ENCODE measurements around the gene TXNDC11. TPM values are rescaled to one million over a fixed set of nuclear protein-coding genes. Genes with fewer than 3 reads are reported as not detected.

The TXNDC11 gene
- polyA plus RNA-seq, 1 donor (not counting 4 experiments of a cell fraction or from before 2014, with no cell fraction given): 35.9 TPM

- peaks cover 17% of the 10 kb centered on the region for H3K4me1 ChIP-seq (ENCODE audit: control insufficient read depth, extremely low read depth, insufficient read depth, low read length)
- peak overlapping the region; percentile 75 for H2AFZ ChIP-seq (ENCODE audit: control insufficient read depth, low read length)
- H3K4me2 ChIP-seq (ENCODE audit: control insufficient read depth, extremely low read depth, insufficient read depth, low read depth, low read length): peak overlapping the region; percentile 24
- H3K4me3 ChIP-seq (ENCODE audit: control insufficient read depth in 2 of 3, extremely low read depth in 1 of 3, insufficient read depth in 2 of 3, low read depth in 1 of 3, low read length in 3 of 3): no peak overlapping the region
- peak overlapping the region; percentile 89 for H3K27ac ChIP-seq (ENCODE audit: control insufficient read depth, insufficient read depth, low read length)
- no peaks in the 10 kb centered on the region for H3K9me3 ChIP-seq (ENCODE audit: control insufficient read depth, low read depth, low read length)
- dilution Hi-C loops (cut with MboI; ENCODE audit: extremely low pct_ligation_motif_present, low sequenced_read_pairs): no loop called here
- H3K9me1 ChIP-seq (ENCODE audit: control insufficient read depth, extremely low read depth, insufficient read depth, low read length): no peaks in the 10 kb centered on the region
- no peaks in the 10 kb centered on the region for H3K27me3 ChIP-seq (ENCODE audit: control insufficient read depth, extremely low read depth, insufficient read depth, low read length)
- FAIRE-seq (no peak), DNase-seq (ENCODE audit: low read depth, low spot score) (no peak)
- peak overlapping the region; percentile 70 for H3K9ac ChIP-seq (ENCODE audit: control insufficient read depth, extremely low read depth, insufficient read depth, low read length)
- H3K36me3 ChIP-seq (ENCODE audit: control insufficient read depth in 2 of 2, extremely low read depth in 1 of 2, insufficient read depth in 2 of 2, low read length in 2 of 2): no peaks in the 10 kb centered on the region
- H3K79me2 ChIP-seq (ENCODE audit: control insufficient read depth, insufficient read depth, low read length): no peaks in the 10 kb centered on the region
- H4K20me1 ChIP-seq (ENCODE audit: control insufficient read depth, extremely low read depth, insufficient read depth, low read length): no peaks in the 10 kb centered on the region
- TF ChIP-seq, protein P1, sequence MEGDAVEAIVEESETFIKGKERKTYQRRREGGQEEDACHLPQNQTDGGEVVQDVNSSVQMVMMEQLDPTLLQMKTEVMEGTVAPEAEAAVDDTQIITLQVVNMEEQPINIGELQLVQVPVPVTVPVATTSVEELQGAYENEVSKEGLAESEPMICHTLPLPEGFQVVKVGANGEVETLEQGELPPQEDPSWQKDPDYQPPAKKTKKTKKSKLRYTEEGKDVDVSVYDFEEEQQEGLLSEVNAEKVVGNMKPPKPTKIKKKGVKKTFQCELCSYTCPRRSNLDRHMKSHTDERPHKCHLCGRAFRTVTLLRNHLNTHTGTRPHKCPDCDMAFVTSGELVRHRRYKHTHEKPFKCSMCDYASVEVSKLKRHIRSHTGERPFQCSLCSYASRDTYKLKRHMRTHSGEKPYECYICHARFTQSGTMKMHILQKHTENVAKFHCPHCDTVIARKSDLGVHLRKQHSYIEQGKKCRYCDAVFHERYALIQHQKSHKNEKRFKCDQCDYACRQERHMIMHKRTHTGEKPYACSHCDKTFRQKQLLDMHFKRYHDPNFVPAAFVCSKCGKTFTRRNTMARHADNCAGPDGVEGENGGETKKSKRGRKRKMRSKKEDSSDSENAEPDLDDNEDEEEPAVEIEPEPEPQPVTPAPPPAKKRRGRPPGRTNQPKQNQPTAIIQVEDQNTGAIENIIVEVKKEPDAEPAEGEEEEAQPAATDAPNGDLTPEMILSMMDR (optimal IDR thresholded peaks at IDR 0.05 in 1 of 3, IDR thresholded peaks at IDR 0.05 in 1 of 3, conservative IDR thresholded peaks at IDR 0.05 in 1 of 3; ENCODE audit: extremely low read depth in 1 of 3, insufficient read depth in 2 of 3, low read length in 3 of 3): peak; percentile 69 to 78 (median 70)
- no peak for TF ChIP-seq EZH2 (IDR thresholded peaks at IDR 0.05; ENCODE audit: low read length)
Observed at GRCh38 chr16:11640987-11641817, 101.5 kb downstream of the TXNDC11 start.

DNA sequence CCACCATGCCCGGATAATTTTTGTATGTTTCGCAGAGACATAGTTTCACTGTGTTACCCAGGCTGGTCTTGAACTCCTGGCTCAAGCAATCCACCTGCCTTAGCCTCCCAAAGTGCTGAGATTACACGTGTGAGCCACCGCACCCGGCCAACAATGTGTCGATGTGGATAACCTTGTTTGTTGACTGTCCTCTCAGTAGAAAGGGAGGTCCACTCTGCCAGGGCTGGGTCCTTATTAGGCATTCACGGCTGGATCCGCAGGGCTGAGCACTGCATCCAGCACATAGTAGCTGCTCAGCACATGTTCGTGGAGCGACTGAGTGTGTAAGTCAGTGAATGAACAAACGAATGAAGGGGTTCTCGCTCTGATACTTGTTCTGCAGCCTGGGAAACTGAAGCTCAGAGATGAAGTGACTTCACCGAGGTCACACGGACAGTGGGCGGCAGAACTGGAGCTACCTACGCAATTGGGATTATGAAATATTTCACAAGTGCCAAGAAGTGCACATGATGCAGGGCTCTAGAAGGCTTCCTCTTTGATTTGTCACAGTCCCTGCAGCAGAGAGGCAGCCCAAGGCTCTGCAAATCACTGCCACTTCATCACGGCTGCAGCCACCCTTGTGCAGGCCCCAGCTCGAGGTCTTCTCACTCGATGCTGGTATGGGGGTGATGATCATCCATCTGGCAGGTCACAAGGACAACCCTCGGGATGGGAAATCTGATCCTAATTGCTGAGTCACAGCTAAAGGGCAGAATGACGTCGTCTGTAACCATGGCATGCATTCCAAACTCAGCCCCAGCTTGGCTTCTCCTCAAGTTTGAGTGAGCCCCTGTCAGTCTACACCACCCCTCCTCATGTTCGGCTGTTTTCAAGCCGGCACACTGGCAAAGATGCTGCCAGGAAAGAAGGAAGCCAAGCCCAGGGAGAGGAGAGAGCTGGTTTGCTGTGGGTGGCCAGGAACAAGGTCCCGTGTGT, 102.4 kb downstream of the TXNDC11 start:
- Histone ChIP-seq H3K79me2 (ENCODE audit: control insufficient read depth, insufficient read depth, low read length) (no peaks in the 10 kb centered on the region), H4K20me1 (ENCODE audit: control insufficient read depth, extremely low read depth, insufficient read depth, low read length) (no peaks in the 10 kb centered on the region), H3K4me3 (ENCODE audit: control insufficient read depth in 2 of 3, extremely low read depth in 1 of 3, insufficient read depth in 2 of 3, low read depth in 1 of 3, low read length in 3 of 3) (no peak overlapping the region), H3K9me1 (ENCODE audit: control insufficient read depth, extremely low read depth, insufficient read depth, low read length) (no peaks in the 10 kb centered on the region), H3K4me2 (ENCODE audit: control insufficient read depth, extremely low read depth, insufficient read depth, low read depth, low read length) (peak overlapping the region; percentile 24), H3K9me3 (ENCODE audit: control insufficient read depth, low read depth, low read length) (no peaks in the 10 kb centered on the region), H3K9ac (ENCODE audit: control insufficient read depth, extremely low read depth, insufficient read depth, low read length) (peak overlapping the region; percentile 70), H3K4me1 (ENCODE audit: control insufficient read depth, extremely low read depth, insufficient read depth, low read length) (peaks cover 23% of the 10 kb centered on the region), H3K27me3 (ENCODE audit: control insufficient read depth, extremely low read depth, insufficient read depth, low read length) (no peaks in the 10 kb centered on the region), H2AFZ (ENCODE audit: control insufficient read depth, low read length) (peak overlapping the region; percentile 75), H3K36me3 (ENCODE audit: control insufficient read depth in 2 of 2, extremely low read depth in 1 of 2, insufficient read depth in 2 of 2, low read length in 2 of 2) (no peaks in the 10 kb centered on the region), H3K27ac (ENCODE audit: control insufficient read depth, insufficient read depth, low read length) (peak overlapping the region; percentile 89)
- dilution Hi-C loops (cut with MboI; ENCODE audit: extremely low pct_ligation_motif_present, low sequenced_read_pairs): no loop called here
- TF ChIP-seq, protein P1 (optimal IDR thresholded peaks at IDR 0.05 in 1 of 3, IDR thresholded peaks at IDR 0.05 in 1 of 3, conservative IDR thresholded peaks at IDR 0.05 in 1 of 3; ENCODE audit: extremely low read depth in 1 of 3, insufficient read depth in 2 of 3, low read length in 3 of 3): no peak
- TF ChIP-seq EZH2 (IDR thresholded peaks at IDR 0.05; ENCODE audit: low read length): no peak
- FAIRE-seq (peak; percentile 77), DNase-seq (ENCODE audit: low read depth, low spot score) (peak; percentile 74)
